Peyer's patch (tissue), 4 donors: ENCODE results near the gene CYTH3.

Source experiments
- CTCF ChIP-seq, 6 experiments: fragments of 450-650 bp in 4 of 6; fragments of 200-600 bp in 2 of 6; sonication (generic) in 1 of 6; IDR thresholded peaks; one replicate each; pipeline ENCODE4 v1.5.1; 2017 to 2019; ENCODE audit warnings: antibody characterized with exemption in 6 of 6, mild to moderate bottlenecking in 3 of 6, moderate library complexity in 1 of 6
- POLR2A ChIP-seq, 2 donors: fragments of 450-650 bp; IDR thresholded peaks; one replicate each; pipeline ENCODE4 v1.5.1; 2017; ENCODE audit warnings: antibody characterized with exemption in 2 of 2, mild to moderate bottlenecking in 2 of 2, moderate library complexity in 2 of 2

GRCh38 chr7:6212008-6212407, 60.4 kb downstream of the CYTH3 start:
- no peak for TF ChIP-seq CTCF (IDR thresholded peaks at IDR 0.05)
- TF ChIP-seq POLR2A (IDR thresholded peaks at IDR 0.05), result no peak
